GM12878 (cell line): ENCODE results near the gene HSPB6. TPM values are rescaled to one million over a fixed set of nuclear protein-coding genes. Genes with fewer than 3 reads are reported as not detected.
A peak's percentile ranks its signal among the peaks of the same experiment; 100 is the strongest.

Source experiments
- ATAC-seq: fragments of 200-7000 bp; cut with Tn5 transposase; 3 replicates; pipeline ENCODE4 v1.9.1; 2020; ENCODE audit warnings: mild to moderate bottlenecking, moderate library complexity
- BruUV-seq: library from RNA; stranded (reverse); fragments of 400-500 nt; replicated peaks from 2 replicates; lab custom pipeline; 2021; lab: Mats Ljungman, UMichigan
- CTCF ChIA-PET: fragments of 300-600 bp; sonication (Branson Sonifier 250); formaldehyde crosslinking; extraction: SDS; loops from one replicate; lab custom pipeline; 2021; ENCODE audit warnings: inconsistent platforms; lab: Yijun Ruan, JAX
- POLR2A ChIA-PET: fragments of 350-600 bp; formaldehyde crosslinking; extraction: SDS; loops from one replicate; lab custom pipeline; 2021; ENCODE audit warnings: inconsistent platforms; lab: Charles Lee
- RAD21 ChIA-PET: fragments of 300-600 bp; sonication (Branson Sonifier 250); formaldehyde crosslinking; loops from one replicate; lab custom pipeline; 2023; ENCODE audit warnings: antibody characterized with exemption; ENCODE audit not compliant: unreplicated experiment; lab: Charles Lee
- SMC1A ChIA-PET: fragments of 300-600 bp; sonication (Branson Sonifier 250); formaldehyde crosslinking; loops from one replicate; lab custom pipeline; 2023; ENCODE audit not compliant: unreplicated experiment, uncharacterized antibody; lab: Charles Lee
- DNase-seq: peaks from one replicate; pipeline ENCODE4 v3.0.0-alpha.2; 2011; ENCODE audit warnings: low read depth, low spot score
- FAIRE-seq: peaks from 3 replicates; lab custom pipeline; 2011; peaks lifted over from hg19 to GRCh38; lab: Jason Lieb, UNC
- H2AFZ ChIP-seq: 2 replicates; pipeline ENCODE4 v1.6.0; 2011; ENCODE audit warnings: low read depth, low read length, control low read depth; ENCODE audit not compliant: control insufficient read depth
- H3K27ac ChIP-seq: 2 replicates; pipeline ENCODE4 v1.5.1; 2011; ENCODE audit warnings: control low read depth; ENCODE audit not compliant: control insufficient read depth, insufficient read depth
- H3K27me3 ChIP-seq, 2 experiments: replicated peaks in 1 of 2; 2 replicates each; pipeline versions ENCODE4 v1.6.0 to v1.6.1; 2011; ENCODE audit warnings: low read length in 1 of 2; ENCODE audit not compliant: control insufficient read depth in 2 of 2, insufficient read depth in 2 of 2
- H3K36me3 ChIP-seq, 2 experiments: 2 replicates each; pipeline ENCODE4 v1.5.1; 2011; ENCODE audit warnings: low read length in 1 of 2; ENCODE audit not compliant: control insufficient read depth in 2 of 2, insufficient read depth in 2 of 2
- H3K4me1 ChIP-seq: 2 replicates; pipeline ENCODE4 v1.6.1; 2011; ENCODE audit warnings: mild to moderate bottlenecking, low read length, moderate library complexity, mixed read lengths; ENCODE audit not compliant: control insufficient read depth, insufficient read depth
- H3K4me2 ChIP-seq: 2 replicates; pipeline ENCODE4 v1.6.0; 2011; ENCODE audit warnings: control low read depth; ENCODE audit not compliant: control insufficient read depth, insufficient read depth
- H3K4me3 ChIP-seq: fragments of 200-600 bp; sonication (generic); 2 replicates; pipeline ENCODE4 v1.5.1; 2016
- H3K79me2 ChIP-seq: 2 replicates; pipeline ENCODE4 v1.6.0; 2011; ENCODE audit warnings: low read length; ENCODE audit not compliant: control insufficient read depth, insufficient read depth
- H3K9ac ChIP-seq: 2 replicates; pipeline ENCODE4 v1.8.0; 2011; ENCODE audit warnings: low read length, control low read depth, mixed read lengths; ENCODE audit not compliant: control insufficient read depth, insufficient read depth
- H3K9me3 ChIP-seq: replicated peaks from 3 replicates; pipeline ENCODE4 v1.5.1; 2011; ENCODE audit warnings: mild to moderate bottlenecking, low read length; ENCODE audit not compliant: control insufficient read depth, insufficient read depth
- H4K20me1 ChIP-seq: 2 replicates; pipeline ENCODE4 v1.6.0; 2011; ENCODE audit not compliant: control insufficient read depth, insufficient read depth
- CHD4 ChIP-seq: fragments of 200-600 bp; sonication (generic); IDR thresholded peaks from 2 replicates; pipeline ENCODE4 v1.6.1; 2016; ENCODE audit warnings: mild to moderate bottlenecking
- EED ChIP-seq: sonication (generic); IDR thresholded peaks from 2 replicates; pipeline ENCODE4 v1.6.1; 2016; ENCODE audit warnings: antibody characterized with exemption, low read depth
- MTA2 ChIP-seq: fragments of 450-650 bp; IDR thresholded peaks from 2 replicates; pipeline ENCODE4 v1.6.1; 2016; ENCODE audit warnings: low read depth, mild to moderate bottlenecking, moderate library complexity
- NR2C1 ChIP-seq: fragments of 450-650 bp; IDR thresholded peaks from 2 replicates; pipeline ENCODE4 v1.6.1; 2017; ENCODE audit warnings: antibody characterized with exemption, mild to moderate bottlenecking, moderate library complexity
- SRF ChIP-seq, 2 experiments: IDR thresholded peaks; 2 replicates each; pipeline ENCODE4 v1.6.1; 2011; ENCODE audit warnings: low read depth in 2 of 2, low read length in 2 of 2, mild to moderate bottlenecking in 1 of 2, moderate library complexity in 1 of 2
- TAF1 ChIP-seq: IDR thresholded peaks from 2 replicates; pipeline ENCODE4 v1.6.1; 2011; ENCODE audit warnings: mild to moderate bottlenecking, low read depth, low read length, borderline replicate concordance
- WGBS: methylation state at CpG from one replicate; pipeline ENCODE4 v1.1.6; 2016; ENCODE audit warnings: low lambda C conversion rate; ENCODE audit not compliant: insufficient replicate concordance, insufficient coverage; ENCODE audit errors: missing lambda C conversion rate; 5-methylcytosine and 5-hydroxymethylcytosine counted together
- in situ Hi-C: fragments of 300-500 bp; cut with MboI; formaldehyde crosslinking; loops from 9 replicates; pipeline ENCODE4 v1.14.3; 2018; ENCODE audit warnings: mixed read lengths
- intact Hi-C: fragments of 100-400 bp; cut with micrococcal nuclease; formaldehyde crosslinking; loops from one replicate; pipeline ENCODE4 v1.14.2; 2022; ENCODE audit not compliant: unreplicated experiment
- polyA plus RNA-seq, 11 experiments: library from polyadenylated mRNA; depleted of rRNA in 4 of 11; unstranded in 6 of 11; stranded (reverse) in 5 of 11; fragments of >200 nt; fragmentation: Nextera tagmentation in 4 of 11; fragmentation: Illumina TruSeq in 1 of 11; extraction: Ambion mirVana in 4 of 11; extraction: Trizol in 1 of 11; gene quantifications; 1 replicate in 1 of 11; 2 replicates in 10 of 11; pipeline versions ENCODE4 v1.2.1 to v1.2.3, GENCODE V29; 2011 to 2016; ENCODE audit warnings: inconsistent platforms in 2 of 11, missing spikeins in 2 of 11, low read depth in 1 of 11
- total RNA-seq, 4 experiments: library from RNA; depleted of rRNA in 3 of 4; stranded (reverse); fragments of >200 nt in 3 of 4; fragmentation: Illumina TruSeq in 1 of 4; extraction: Trizol in 1 of 4; gene quantifications; 2 replicates each; pipeline versions ENCODE4 v1.2.1 to v1.2.3, GENCODE V29; 2013 to 2021
- TF ChIP-seq, protein P1 (sequence below): fragments of 450-650 bp; formaldehyde crosslinking; IDR thresholded peaks from 2 replicates; pipeline ENCODE4 v1.4.0; 2022; ENCODE audit warnings: mild to moderate bottlenecking, moderate library complexity

HSPB6 gene
- total and polyA plus RNA-seq, 10 of the 15 experiments (the other 5 are each of a cell fraction or from before 2014, with no cell fraction given): 0.09 to 1.6 (median 0.36) TPM; not detected in 4

DNA sequence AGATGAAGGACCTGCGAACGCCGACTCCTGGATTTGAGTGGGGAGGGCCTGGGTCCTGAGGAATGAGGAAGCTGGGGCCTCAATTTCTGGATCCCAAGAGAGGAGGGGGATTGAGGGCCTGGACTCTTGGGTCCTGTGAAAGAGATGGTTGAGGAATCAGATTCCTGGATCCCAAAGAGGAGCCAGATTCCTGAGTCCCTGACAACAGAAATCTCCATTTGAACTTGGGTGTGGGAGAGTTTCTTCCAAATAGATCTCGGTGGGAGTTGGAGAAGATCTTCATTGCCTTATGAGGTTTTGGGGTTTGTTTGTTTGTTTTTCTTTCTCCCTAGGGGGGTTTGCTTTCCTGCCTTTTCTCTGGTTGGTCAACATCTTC is 10.8 kb downstream of the HSPB6 start:
- H3K9me3 ChIP-seq: no peaks in the 10 kb centered on the region
- POLR2A ChIA-PET: interaction anchor here (0.9 to 7.1 kb wide), 6 partner anchors 11 to 183 kb away, joined by 3 to 91 read pairs (median 14); partner anchors contain the start of genes HSPB6 and PROSER3
- CTCF ChIA-PET: interaction anchor here (0.6 to 4.3 kb wide), 6 partner anchors 32 to 315 kb away, joined by 3 to 18 read pairs (median 6); no protein-coding TSS in a partner anchor
- intact Hi-C loops: no loop called here
- FAIRE-seq: no peak
- H3K9ac ChIP-seq: peak overlapping the region; percentile 84
- in situ Hi-C loops: no loop called here
- SMC1A ChIA-PET: interaction anchor here (0.6 to 2.0 kb wide), 5 partner anchors 30 to 360 kb away, joined by 3 to 14 read pairs (median 3); no protein-coding TSS in a partner anchor
- peaks cover 29% of the 10 kb centered on the region for H3K79me2 ChIP-seq
- H4K20me1 ChIP-seq: no peaks in the 10 kb centered on the region
- WGBS: 0% methylated on average over 4 of the region's 4 CpGs
- TF ChIP-seq CHD4 (no peak), SRF (IDR thresholded peaks at IDR 0.05; ENCODE audit: low read depth in 2 of 2, low read length in 2 of 2) (no peak)
- TF ChIP-seq, all 136 proteins: peak for 0
- RAD21 ChIA-PET: interaction anchor here (0.9 to 2.3 kb wide), 5 partner anchors 11 to 185 kb away, joined by 3 to 9 read pairs (median 7); partner anchors contain the start of gene HSPB6
- Histone ChIP-seq H3K36me3 (0 out of 4 replicates have a peak, but pooled peaks cover 0 to 4% of the 10 kb centered on the region in 2 experiments), H3K4me3 (peak overlapping the region; percentile 92), H2AFZ (no peak overlapping the region), H3K4me2 (peak overlapping the region; percentile 94), H3K4me1 (peaks cover 35% of the 10 kb centered on the region), H3K27ac (peak overlapping the region; percentile 80), H3K27me3 (no peaks in the 10 kb centered on the region)
- BruUV-seq: no TSS peak
- ATAC-seq (no peak), DNase-seq (no peak)

DNA sequence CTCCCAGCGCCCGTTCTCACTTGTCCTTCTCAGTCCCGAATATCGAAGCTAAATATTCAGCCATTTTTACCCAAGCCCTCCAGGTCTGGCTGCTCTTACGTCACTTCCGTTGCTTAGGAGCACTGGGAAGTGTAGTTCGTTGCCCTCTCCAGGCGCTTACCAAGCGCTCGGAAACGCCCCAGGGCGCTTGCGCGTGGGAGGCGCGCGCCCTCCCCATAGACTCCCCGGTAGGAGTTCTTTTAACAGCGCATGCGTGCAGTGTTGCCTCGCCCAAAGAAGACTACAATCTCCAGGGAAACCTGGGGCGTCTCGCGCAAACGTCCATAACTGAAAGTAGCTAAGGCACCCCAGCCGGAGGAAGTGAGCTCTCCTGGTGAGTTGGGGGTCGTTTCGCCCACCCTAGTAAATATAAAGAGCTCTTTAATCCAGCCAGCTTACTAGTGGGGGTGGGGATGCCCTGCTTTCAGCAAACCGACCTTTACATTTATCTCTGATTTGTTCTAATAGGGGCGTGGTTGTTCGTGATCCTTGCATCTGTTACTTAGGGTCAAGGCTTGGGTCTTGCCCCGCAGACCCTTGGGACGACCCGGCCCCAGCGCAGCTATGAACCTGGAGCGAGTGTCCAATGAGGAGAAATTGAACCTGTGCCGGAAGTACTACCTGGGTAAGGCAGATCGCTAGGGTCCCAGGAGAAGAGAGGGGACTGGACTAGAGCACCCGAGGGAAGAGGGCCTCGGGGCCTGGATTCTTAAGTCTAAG is 11.3 kb downstream of the HSPB6 start, which contains the start of the genes PSENEN and U2AF1L4:
Gene PSENEN, plus strand, starts transcription at position 324 of the 759 bp plus-strand sequence. Its CDS starts 280 bp downstream, at position 604.
Gene U2AF1L4, minus strand, starts transcription at position 91 of the 759 bp plus-strand sequence. Its CDS starts 27 bp downstream, at position 64.
- Histone ChIP-seq H3K4me2 (peak within 1 kb of the TSS; percentile 94), H3K36me3 (0 out of 4 replicates have a peak, but pooled peaks cover 0 to 4% of the 10 kb centered on the region in 2 experiments), H3K27me3 (no peaks in the 10 kb centered on the region), H3K79me2 (peaks cover 29% of the 10 kb centered on the region), H3K9ac (peak within 1 kb of the TSS; percentile 84), H3K27ac (peak within 1 kb of the TSS; percentile 80), H2AFZ (peak within 1 kb of the TSS; percentile 61), H4K20me1 (no peaks in the 10 kb centered on the region), H3K4me1 (peaks cover 35% of the 10 kb centered on the region), H3K9me3 (no peaks in the 10 kb centered on the region), H3K4me3 (peak within 1 kb of the TSS; percentile 92)
- SMC1A ChIA-PET: interaction anchor here (0.6 to 2.0 kb wide), 6 partner anchors 27 to 361 kb away, joined by 3 to 14 read pairs (median 3); no protein-coding TSS in a partner anchor
- in situ Hi-C loops (no loop called here), intact Hi-C loops (loop anchor here (1.0 to 2.0 kb wide), 2 partner anchors 13 to 28 kb away; partner anchors contain the start of gene PROSER3)
- peak; percentile 97 for DNase-seq
- peak; percentile 54 for ATAC-seq
- TSS peak; percentile 49 for BruUV-seq
- CTCF ChIA-PET: interaction anchor here (0.6 to 4.3 kb wide), 8 partner anchors 31 to 316 kb away, joined by 3 to 18 read pairs (median 6); no protein-coding TSS in a partner anchor
- peak; percentile 92 for FAIRE-seq
- RAD21 ChIA-PET: interaction anchor here (0.9 to 2.3 kb wide), 6 partner anchors 12 to 186 kb away, joined by 3 to 9 read pairs (median 6); partner anchors contain the start of genes COX6B1 and HSPB6
- POLR2A ChIA-PET: interaction anchor here (0.6 to 7.1 kb wide), 11 partner anchors 8 to 311 kb away, joined by 3 to 91 read pairs (median 6); partner anchors contain the start of genes HSPB6 and PROSER3
- WGBS: under 1% methylated on average over 40 of the region's 40 CpGs
- TF ChIP-seq MTA2 (no peak), NR2C1 (peak; percentile 58), EED (no peak), TAF1 (peak; percentile 60; the same call in 1 of the 2 replicates)
- TF ChIP-seq, protein P1, sequence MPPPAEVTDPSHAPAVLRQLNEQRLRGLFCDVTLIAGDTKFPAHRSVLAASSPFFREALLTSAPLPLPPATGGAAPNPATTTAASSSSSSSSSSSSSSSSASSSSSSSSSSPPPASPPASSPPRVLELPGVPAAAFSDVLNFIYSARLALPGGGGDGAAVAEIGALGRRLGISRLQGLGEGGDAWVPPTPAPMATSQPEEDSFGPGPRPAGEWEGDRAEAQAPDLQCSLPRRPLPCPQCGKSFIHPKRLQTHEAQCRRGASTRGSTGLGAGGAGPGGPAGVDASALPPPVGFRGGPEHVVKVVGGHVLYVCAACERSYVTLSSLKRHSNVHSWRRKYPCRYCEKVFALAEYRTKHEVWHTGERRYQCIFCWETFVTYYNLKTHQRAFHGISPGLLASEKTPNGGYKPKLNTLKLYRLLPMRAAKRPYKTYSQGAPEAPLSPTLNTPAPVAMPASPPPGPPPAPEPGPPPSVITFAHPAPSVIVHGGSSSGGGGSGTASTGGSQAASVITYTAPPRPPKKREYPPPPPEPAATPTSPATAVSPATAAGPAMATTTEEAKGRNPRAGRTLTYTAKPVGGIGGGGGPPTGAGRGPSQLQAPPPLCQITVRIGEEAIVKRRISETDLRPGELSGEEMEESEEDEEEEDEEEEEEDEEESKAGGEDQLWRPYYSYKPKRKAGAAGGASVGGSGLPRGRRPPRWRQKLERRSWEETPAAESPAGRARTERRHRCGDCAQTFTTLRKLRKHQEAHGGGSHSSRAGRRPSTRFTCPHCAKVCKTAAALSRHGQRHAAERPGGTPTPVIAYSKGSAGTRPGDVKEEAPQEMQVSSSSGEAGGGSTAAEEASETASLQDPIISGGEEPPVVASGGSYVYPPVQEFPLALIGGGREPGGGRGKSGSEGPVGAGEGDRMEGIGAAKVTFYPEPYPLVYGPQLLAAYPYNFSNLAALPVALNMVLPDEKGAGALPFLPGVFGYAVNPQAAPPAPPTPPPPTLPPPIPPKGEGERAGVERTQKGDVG (CRISPR knock-in tag): no peak
